OCI-M1 (cell line): ENCODE data around the gene TTLL5.
A peak's percentile ranks its signal among the peaks of the same experiment; 100 is the strongest.

Experiments used
- DNase-seq: peaks from one replicate; lab custom pipeline; 2025; lab: John Stamatoyannopoulos, UW

TTLL5 gene

GRCh38 chr14:75660630-75661498, at the start of gene TTLL5, which contains the start of gene ERG28:
Gene TTLL5, plus strand, starts transcription at chr14:75661246. Its CDS starts 1,904 bp downstream, at chr14:75663150.
Gene ERG28, minus strand, starts transcription at chr14:75660876. Its CDS starts 3,374 bp downstream, at chr14:75657502.
- DNase-seq: peak; percentile 98

- DNase-seq: no peak
Observed at GRCh38 chr14:75612157-75612556, 48.9 kb upstream of the TTLL5 start.

- DNase-seq: no peak
Observed at GRCh38 chr14:75614179-75614578, 46.9 kb upstream of the TTLL5 start.

- DNase-seq: peak; percentile 3
Observed at GRCh38 chr14:75615200-75615599, 45.8 kb upstream of the TTLL5 start.

- no peak for DNase-seq
Observed at GRCh38 chr14:75619548-75619947, 41.5 kb upstream of the TTLL5 start.

- no peak for DNase-seq
Observed at GRCh38 chr14:75625034-75625433, 36.0 kb upstream of the TTLL5 start.

- DNase-seq: no peak
Observed at GRCh38 chr14:75626396-75626795, 34.6 kb upstream of the TTLL5 start.

- DNase-seq: no peak
Observed at GRCh38 chr14:75626863-75627262, 34.2 kb upstream of the TTLL5 start.

GRCh38 chr14:75627406-75627805, 33.6 kb upstream of the TTLL5 start:
- no peak for DNase-seq

GRCh38 chr14:75628816-75629215, 32.2 kb upstream of the TTLL5 start:
- DNase-seq: no peak

GRCh38 chr14:75630695-75631452, 30.2 kb upstream of the TTLL5 start:
- DNase-seq: no peak

GRCh38 chr14:75631453-75631831, 29.6 kb upstream of the TTLL5 start:
- DNase-seq: no peak

- no peak for DNase-seq
Observed at GRCh38 chr14:75634848-75635247, 26.2 kb upstream of the TTLL5 start.

GRCh38 chr14:75636100-75636692, 24.9 kb upstream of the TTLL5 start:
- DNase-seq: no peak

- DNase-seq: no peak
Observed at GRCh38 chr14:75640876-75641275, 20.2 kb upstream of the TTLL5 start.

- DNase-seq: no peak
Observed at GRCh38 chr14:75643985-75644384, 17.1 kb upstream of the TTLL5 start.

GRCh38 chr14:75645056-75645455, 16.0 kb upstream of the TTLL5 start:
- DNase-seq: no peak

- DNase-seq: no peak
Observed at GRCh38 chr14:75646762-75647161, 14.3 kb upstream of the TTLL5 start.

- no peak for DNase-seq
Observed at GRCh38 chr14:75647640-75648039, 13.4 kb upstream of the TTLL5 start.

- no peak for DNase-seq
Observed at GRCh38 chr14:75648066-75648838, 12.8 kb upstream of the TTLL5 start.

GRCh38 chr14:75649337-75649736, 11.7 kb upstream of the TTLL5 start:
- DNase-seq: no peak

- no peak for DNase-seq
Observed at GRCh38 chr14:75649773-75650172, 11.3 kb upstream of the TTLL5 start.
